Activated naive CD4-positive, alpha-beta T cell treated with anti-CD3 and anti-CD28 coated beads for 36 hours (primary cell): ENCODE data around the gene APBA2. TPM values are rescaled to one million over a fixed set of nuclear protein-coding genes. Genes with fewer than 3 reads are reported as not detected.

Experiments used
- CTCF ChIA-PET: fragments of 350-600 bp; sonication (Branson Sonifier 250); formaldehyde crosslinking; loops from one replicate; lab custom pipeline; 2021; ENCODE audit warnings: antibody characterized with exemption; lab: Charles Lee
- DNase-seq: peaks from one replicate; pipeline ENCODE4 v3.0.0-alpha.2; 2020
- H3K27ac Mint-ChIP-seq: one replicate; pipeline ENCODE4 v1.8.0; 2021; ENCODE audit warnings: mild to moderate bottlenecking, mixed read lengths
- H3K27me3 Mint-ChIP-seq: one replicate; pipeline ENCODE4 v1.8.0; 2021; ENCODE audit warnings: low read depth, mixed read lengths
- H3K36me3 Mint-ChIP-seq: one replicate; pipeline ENCODE4 v1.8.0; 2021; ENCODE audit warnings: low read depth, mixed read lengths
- H3K4me1 Mint-ChIP-seq: one replicate; pipeline ENCODE4 v1.8.0; 2021; ENCODE audit warnings: low read depth, mixed read lengths
- H3K4me3 Mint-ChIP-seq: one replicate; pipeline ENCODE4 v1.8.0; 2021; ENCODE audit warnings: mild to moderate bottlenecking, moderate library complexity, mixed read lengths
- H3K9me3 Mint-ChIP-seq: one replicate; pipeline ENCODE4 v1.8.0; 2021; ENCODE audit warnings: mixed read lengths
- intact Hi-C: fragments of 100-400 bp; cut with micrococcal nuclease; formaldehyde crosslinking; loops from one replicate; pipeline ENCODE4 v1.15.1; 2023
- total RNA-seq, 2 experiments: library from RNA; stranded (reverse); gene quantifications; one replicate each; pipeline ENCODE4 v1.2.3, GENCODE V29; 2021

APBA2 gene
- total RNA-seq, 2 experiments from 2014 or later: 16.2 to 18.3 TPM

GRCh38 chr15:29103824-29104565 is 218.2 kb downstream of the APBA2 start:
- peak; percentile 59 for DNase-seq
- Mint-ChIP-seq H3K27me3 (no peaks in the 10 kb centered on the region), H3K27ac (no peak overlapping the region), H3K9me3 (no peaks in the 10 kb centered on the region), H3K4me3 (no peak overlapping the region), H3K4me1 (no peaks in the 10 kb centered on the region), H3K36me3 (peaks cover 6% of the 10 kb centered on the region)
- CTCF ChIA-PET: interaction anchor here (0.7 to 4.5 kb wide), 9 partner anchors 8 to 147 kb away, joined by 3 to 55 read pairs (median 3); no protein-coding TSS in a partner anchor
- intact Hi-C loops: loop anchor here (5.0 to 10.0 kb wide), 2 partner anchors 161 to 167 kb away; partner anchors contain the start of gene NSMCE3

GRCh38 chr15:29104566-29104880 is 218.7 kb downstream of the APBA2 start:
- no peak overlapping the region for H3K4me3 Mint-ChIP-seq
- no peaks in the 10 kb centered on the region for H3K27me3 Mint-ChIP-seq
- no peak for DNase-seq
- no peaks in the 10 kb centered on the region for H3K9me3 Mint-ChIP-seq
- no peak overlapping the region for H3K27ac Mint-ChIP-seq
- peaks cover 6% of the 10 kb centered on the region for H3K36me3 Mint-ChIP-seq
- intact Hi-C loops: loop anchor here (5.0 to 10.0 kb wide), 2 partner anchors 160 to 167 kb away; partner anchors contain the start of gene NSMCE3
- CTCF ChIA-PET: interaction anchor here (1.3 to 4.5 kb wide), 2 partner anchors 13 to 117 kb away, joined by 3 to 55 read pairs; no protein-coding TSS in a partner anchor
- H3K4me1 Mint-ChIP-seq: no peaks in the 10 kb centered on the region

- DNase-seq: no peak
- peaks cover 6% of the 10 kb centered on the region for H3K36me3 Mint-ChIP-seq
- H3K9me3 Mint-ChIP-seq: no peaks in the 10 kb centered on the region
- intact Hi-C loops: loop anchor here (10.0 kb wide), 1 partner anchor 159 kb away; the partner anchor contains the start of gene NSMCE3
- no peak overlapping the region for H3K27ac Mint-ChIP-seq
- H3K4me1 Mint-ChIP-seq: no peaks in the 10 kb centered on the region
- H3K27me3 Mint-ChIP-seq: no peaks in the 10 kb centered on the region
- H3K4me3 Mint-ChIP-seq: no peak overlapping the region
- CTCF ChIA-PET: interaction anchor here (0.6 to 4.5 kb wide), 4 partner anchors 8 to 1515 kb away, joined by 3 to 55 read pairs (median 4); no protein-coding TSS in a partner anchor
Observed at GRCh38 chr15:29105151-29105854, 219.5 kb downstream of the APBA2 start.

- intact Hi-C loops: loop anchor here (10.0 kb wide), 1 partner anchor 159 kb away; the partner anchor contains the start of gene NSMCE3
- Mint-ChIP-seq H3K4me3 (no peak overlapping the region), H3K36me3 (peaks cover 6% of the 10 kb centered on the region), H3K9me3 (no peaks in the 10 kb centered on the region), H3K27me3 (no peaks in the 10 kb centered on the region), H3K27ac (no peak overlapping the region), H3K4me1 (no peaks in the 10 kb centered on the region)
- DNase-seq: no peak
- CTCF ChIA-PET: interaction anchor here (0.6 to 1.1 kb wide), 2 partner anchors 9 to 130 kb away, joined by 3 to 5 read pairs; no protein-coding TSS in a partner anchor
Observed at GRCh38 chr15:29106116-29106515, 220.3 kb downstream of the APBA2 start.

- peaks cover 6% of the 10 kb centered on the region for H3K36me3 Mint-ChIP-seq
- intact Hi-C loops: loop anchor here (10.0 kb wide), 1 partner anchor 158 kb away; the partner anchor contains the start of gene NSMCE3
- no peak overlapping the region for H3K27ac Mint-ChIP-seq
- H3K9me3 Mint-ChIP-seq: no peaks in the 10 kb centered on the region
- no peaks in the 10 kb centered on the region for H3K4me1 Mint-ChIP-seq
- no peak overlapping the region for H3K4me3 Mint-ChIP-seq
- no peak for DNase-seq
- H3K27me3 Mint-ChIP-seq: no peaks in the 10 kb centered on the region
- CTCF ChIA-PET: no interaction called here
Observed at GRCh38 chr15:29106551-29107290, 220.9 kb downstream of the APBA2 start.

GRCh38 chr15:29107291-29107890 is 221.6 kb downstream of the APBA2 start:
- CTCF ChIA-PET: no interaction called here
- no peaks in the 10 kb centered on the region for H3K9me3 Mint-ChIP-seq
- no peak overlapping the region for H3K27ac Mint-ChIP-seq
- intact Hi-C loops: loop anchor here (10.0 kb wide), 1 partner anchor 157 kb away; the partner anchor contains the start of gene NSMCE3
- no peak for DNase-seq
- H3K36me3 Mint-ChIP-seq: peaks cover 6% of the 10 kb centered on the region
- H3K27me3 Mint-ChIP-seq: no peaks in the 10 kb centered on the region
- H3K4me1 Mint-ChIP-seq: no peaks in the 10 kb centered on the region
- H3K4me3 Mint-ChIP-seq: no peak overlapping the region

- H3K9me3 Mint-ChIP-seq: no peaks in the 10 kb centered on the region
- no peaks in the 10 kb centered on the region for H3K27me3 Mint-ChIP-seq
- CTCF ChIA-PET: no interaction called here
- no peak overlapping the region for H3K27ac Mint-ChIP-seq
- DNase-seq: no peak
- intact Hi-C loops: loop anchor here (10.0 kb wide), 1 partner anchor 157 kb away; the partner anchor contains the start of gene NSMCE3
- H3K4me3 Mint-ChIP-seq: no peak overlapping the region
- no peaks in the 10 kb centered on the region for H3K4me1 Mint-ChIP-seq
- peaks cover 3% of the 10 kb centered on the region for H3K36me3 Mint-ChIP-seq
Observed at GRCh38 chr15:29107971-29108645, 222.3 kb downstream of the APBA2 start.

GRCh38 chr15:29109762-29110161 is 224.0 kb downstream of the APBA2 start:
- DNase-seq: no peak
- Mint-ChIP-seq H3K4me3 (no peak overlapping the region), H3K27ac (no peak overlapping the region), H3K9me3 (no peaks in the 10 kb centered on the region), H3K27me3 (no peaks in the 10 kb centered on the region), H3K36me3 (peaks cover 2% of the 10 kb centered on the region), H3K4me1 (peaks cover 11% of the 10 kb centered on the region)
- CTCF ChIA-PET: no interaction called here
- intact Hi-C loops: loop anchor here (10.0 kb wide), 1 partner anchor 155 kb away; the partner anchor contains the start of gene NSMCE3

- Mint-ChIP-seq H3K9me3 (no peaks in the 10 kb centered on the region), H3K4me1 (peaks cover 13% of the 10 kb centered on the region), H3K36me3 (peaks cover 2% of the 10 kb centered on the region), H3K27ac (no peak overlapping the region), H3K4me3 (no peak overlapping the region), H3K27me3 (no peaks in the 10 kb centered on the region)
- CTCF ChIA-PET: interaction anchor here (0.7 kb wide), 1 partner anchor 8 kb away, joined by 3 read pairs; no protein-coding TSS in a partner anchor
- no peak for DNase-seq
- intact Hi-C loops: no loop called here
Observed at GRCh38 chr15:29110176-29110575, 224.4 kb downstream of the APBA2 start.

GRCh38 chr15:29110733-29111132 is 225.0 kb downstream of the APBA2 start:
- Mint-ChIP-seq H3K36me3 (peaks cover 2% of the 10 kb centered on the region), H3K27ac (no peak overlapping the region), H3K4me3 (no peak overlapping the region), H3K27me3 (no peaks in the 10 kb centered on the region), H3K4me1 (peaks cover 13% of the 10 kb centered on the region), H3K9me3 (no peaks in the 10 kb centered on the region)
- no peak for DNase-seq
- CTCF ChIA-PET: interaction anchor here (0.7 kb wide), 1 partner anchor 9 kb away, joined by 3 read pairs; no protein-coding TSS in a partner anchor
- intact Hi-C loops: no loop called here

- intact Hi-C loops: no loop called here
- Mint-ChIP-seq H3K27ac (no peak overlapping the region), H3K27me3 (no peaks in the 10 kb centered on the region), H3K9me3 (no peaks in the 10 kb centered on the region), H3K36me3 (peaks cover 2% of the 10 kb centered on the region), H3K4me3 (no peak overlapping the region), H3K4me1 (peaks cover 13% of the 10 kb centered on the region)
- CTCF ChIA-PET: interaction anchor here (1.0 kb wide), 1 partner anchor 8 kb away, joined by 3 read pairs; no protein-coding TSS in a partner anchor
- no peak for DNase-seq
Observed at GRCh38 chr15:29111705-29112281, 226.0 kb downstream of the APBA2 start.
